SJSA1 (cell line): ENCODE results near the gene WDR91. TPM values are rescaled to one million over a fixed set of nuclear protein-coding genes. Genes with fewer than 3 reads are reported as not detected.
A peak's percentile ranks its signal among the peaks of the same experiment; 100 is the strongest.
"Not testable (repeated sequence)": the region's sequence is repeated elsewhere in the genome, so short reads cannot be mapped to it uniquely, and the experiment has no call there.

Experiments used
- DNase-seq, 2 experiments: peaks; one replicate each; pipeline ENCODE4 v3.0.0-alpha.2; 2015 to 2020; ENCODE audit warnings: low spot score in 2 of 2, low read depth in 1 of 2
- H3K27ac ChIP-seq: fragments of 250-450 bp; sonication (Bioruptor Pico); 2 replicates; pipeline ENCODE4 v1.5.1; 2020; ENCODE audit warnings: mild to moderate bottlenecking, moderate library complexity
- H3K27me3 ChIP-seq: fragments of 250-450 bp; sonication (Bioruptor Pico); replicated peaks from 2 replicates; pipeline ENCODE4 v1.5.1; 2020; ENCODE audit warnings: mild to moderate bottlenecking, moderate library complexity
- H3K36me3 ChIP-seq: fragments of 250-450 bp; sonication (Bioruptor Pico); 2 replicates; pipeline ENCODE4 v1.5.1; 2020; ENCODE audit warnings: mild to moderate bottlenecking
- H3K4me1 ChIP-seq: fragments of 250-450 bp; sonication (Bioruptor Pico); replicated peaks from 2 replicates; pipeline ENCODE4 v1.6.1; 2021; ENCODE audit warnings: mild to moderate bottlenecking
- H3K4me3 ChIP-seq: fragments of 250-450 bp; sonication (Bioruptor Pico); 2 replicates; pipeline ENCODE4 v1.5.1; 2020; ENCODE audit warnings: mild to moderate bottlenecking
- H3K9me3 ChIP-seq: fragments of 250-450 bp; sonication (Bioruptor Pico); replicated peaks from 2 replicates; pipeline ENCODE4 v1.5.1; 2020; ENCODE audit warnings: mild to moderate bottlenecking
- total RNA-seq: library from RNA; depleted of rRNA; stranded (reverse); fragments of >200 nt; shearing (Covaris generic); gene quantifications from 2 replicates; pipeline ENCODE4 v1.2.3, GENCODE V29; 2014

The WDR91 gene
- total RNA-seq, 1 experiment from 2014 or later, result 11.0 TPM

- no peaks in the 10 kb centered on the region for H3K27me3 ChIP-seq
- H3K9me3 ChIP-seq, result 0 out of 2 replicates have a peak, but pooled peaks cover 2% of the 10 kb centered on the region
- H3K4me1 ChIP-seq, result peaks cover 3% of the 10 kb centered on the region; the same call in 1 of the 2 replicates
- DNase-seq, result no peak
- no peak overlapping the region for H3K4me3 ChIP-seq
- peaks cover 5% of the 10 kb centered on the region for H3K36me3 ChIP-seq
- H3K27ac ChIP-seq, result no peak overlapping the region
These were observed 36.4 kb downstream of the WDR91 start for GRCh38 chr7:135174941-135175340.

- peaks cover 12% of the 10 kb centered on the region for H3K4me1 ChIP-seq
- not testable (repeated sequence) for H3K27ac ChIP-seq, H3K27me3 ChIP-seq, H3K4me3 ChIP-seq, H3K9me3 ChIP-seq
- H3K36me3 ChIP-seq, result peaks cover 12% of the 10 kb centered on the region
- DNase-seq, result peak in 1 of 2 experiments; percentile 16
These were observed 37.4 kb downstream of the WDR91 start for GRCh38 chr7:135173916-135174315.

GRCh38 chr7:135171581-135172291, 39.6 kb downstream of the WDR91 start:
- H3K27ac ChIP-seq, H3K4me3 ChIP-seq, H3K9me3 ChIP-seq, H3K27me3 ChIP-seq: not testable (repeated sequence)
- DNase-seq, result peak in 1 of 2 experiments; percentile 39
- Histone ChIP-seq H3K36me3 (peaks cover 32% of the 10 kb centered on the region), H3K4me1 (peaks cover 16% of the 10 kb centered on the region)

- H3K27ac ChIP-seq, result peak overlapping the region; percentile 83
- not testable (repeated sequence) for DNase-seq, H3K9me3 ChIP-seq, H3K27me3 ChIP-seq
- H3K36me3 ChIP-seq, result peaks cover 39% of the 10 kb centered on the region
- H3K4me1 ChIP-seq, result peaks cover 16% of the 10 kb centered on the region
- peak overlapping the region; percentile 85 for H3K4me3 ChIP-seq
These were observed 40.3 kb downstream of the WDR91 start for GRCh38 chr7:135170998-135171481.

GRCh38 chr7:135170274-135170997, 40.9 kb downstream of the WDR91 start, which contains the start of gene CYREN:
Gene CYREN (minus strand): TSS chr7:135170707. CDS start chr7:135168922, 1,785 bp downstream.
- peaks cover 16% of the 10 kb centered on the region for H3K4me1 ChIP-seq
- peak within 1 kb of the TSS; percentile 85 for H3K4me3 ChIP-seq
- H3K27ac ChIP-seq, result peak within 1 kb of the TSS; percentile 83
- H3K27me3 ChIP-seq, result no peaks in the 10 kb centered on the region
- peaks cover 45% of the 10 kb centered on the region for H3K36me3 ChIP-seq
- peak; percentile 94 to 97 for DNase-seq
- H3K9me3 ChIP-seq, result 0 out of 2 replicates have a peak, but pooled peaks cover 2% of the 10 kb centered on the region

- Histone ChIP-seq H3K27ac (peak overlapping the region; percentile 83), H3K4me1 (peaks cover 16% of the 10 kb centered on the region), H3K9me3 (0 out of 2 replicates have a peak, but pooled peaks cover 2% of the 10 kb centered on the region), H3K36me3 (peaks cover 50% of the 10 kb centered on the region), H3K27me3 (no peaks in the 10 kb centered on the region), H3K4me3 (peak overlapping the region; percentile 85)
- DNase-seq, result no peak
These were observed 41.4 kb downstream of the WDR91 start for GRCh38 chr7:135169964-135170273.

GRCh38 chr7:135169141-135169963, 42.0 kb downstream of the WDR91 start:
- DNase-seq, result peak; percentile 34 to 63
- Histone ChIP-seq H3K36me3 (peaks cover 56% of the 10 kb centered on the region), H3K27ac (peak overlapping the region; percentile 83; the same call in 1 of the 2 replicates), H3K4me3 (peak overlapping the region; percentile 85), H3K9me3 (0 out of 2 replicates have a peak, but pooled peaks cover 2% of the 10 kb centered on the region), H3K4me1 (peaks cover 16% of the 10 kb centered on the region), H3K27me3 (no peaks in the 10 kb centered on the region)

GRCh38 chr7:135168489-135169140, 42.7 kb downstream of the WDR91 start:
- DNase-seq, result no peak
- H3K4me3 ChIP-seq, result no peak overlapping the region
- H3K27ac ChIP-seq, result no peak overlapping the region

GRCh38 chr7:135168001-135168400, 43.3 kb downstream of the WDR91 start:
- no peaks in the 10 kb centered on the region for H3K27me3 ChIP-seq
- H3K27ac ChIP-seq, result no peak overlapping the region
- no peak for DNase-seq
- H3K4me1 ChIP-seq, result peaks cover 16% of the 10 kb centered on the region
- H3K9me3 ChIP-seq, result 0 out of 2 replicates have a peak, but pooled peaks cover 2% of the 10 kb centered on the region
- H3K4me3 ChIP-seq, result no peak overlapping the region
- H3K36me3 ChIP-seq, result peaks cover 64% of the 10 kb centered on the region

More at GRCh38 chr7:135168489-135169140, 42.7 kb downstream of the WDR91 start:
- no peaks in the 10 kb centered on the region for H3K27me3 ChIP-seq
- peaks cover 16% of the 10 kb centered on the region for H3K4me1 ChIP-seq
- H3K9me3 ChIP-seq, result 0 out of 2 replicates have a peak, but pooled peaks cover 2% of the 10 kb centered on the region
- peaks cover 63% of the 10 kb centered on the region for H3K36me3 ChIP-seq

- Histone ChIP-seq H3K27ac (no peak overlapping the region), H3K4me3 (no peak overlapping the region), H3K9me3 (0 out of 2 replicates have a peak, but pooled peaks cover 2% of the 10 kb centered on the region), H3K4me1 (peaks cover 16% of the 10 kb centered on the region), H3K27me3 (no peaks in the 10 kb centered on the region), H3K36me3 (peaks cover 64% of the 10 kb centered on the region)
- DNase-seq, result no peak
These were observed 43.9 kb downstream of the WDR91 start for GRCh38 chr7:135167365-135167917.

GRCh38 chr7:135166338-135166990, 44.9 kb downstream of the WDR91 start:
- Histone ChIP-seq H3K9me3 (0 out of 2 replicates have a peak, but pooled peaks cover 2% of the 10 kb centered on the region), H3K27me3 (no peaks in the 10 kb centered on the region), H3K27ac (no peak overlapping the region), H3K4me3 (no peak overlapping the region), H3K36me3 (peaks cover 64% of the 10 kb centered on the region), H3K4me1 (peaks cover 16% of the 10 kb centered on the region)
- DNase-seq, result no peak

- no peak overlapping the region for H3K4me3 ChIP-seq
- H3K27me3 ChIP-seq, result no peaks in the 10 kb centered on the region
- peaks cover 64% of the 10 kb centered on the region for H3K36me3 ChIP-seq
- H3K9me3 ChIP-seq, result 0 out of 2 replicates have a peak, but pooled peaks cover 2% of the 10 kb centered on the region
- H3K27ac ChIP-seq, result no peak overlapping the region
- DNase-seq, result no peak
- peaks cover 18% of the 10 kb centered on the region for H3K4me1 ChIP-seq
These were observed 45.5 kb downstream of the WDR91 start for GRCh38 chr7:135165862-135166261.
